Airway epithelial cell (primary cell): ENCODE results near the gene SPATA7. TPM values are rescaled to one million over a fixed set of nuclear protein-coding genes. Genes with fewer than 3 reads are reported as not detected.

Experiments
- total RNA-seq: library from RNA; depleted of rRNA; stranded (reverse); fragments of >200 nt; gene quantifications from 2 replicates; pipeline ENCODE4 v1.2.3, GENCODE V29; 2015

The SPATA7 gene
- total RNA-seq = 2.1 and 6.1 TPM in 2 replicates

GRCh38 chr14:88385212-88386101 is at the start of gene SPATA7:
SPATA7 (plus strand) TSS chr14:88385657; CDS start chr14:88385819, 162 bp downstream.

Other genes with a start within 250 kb of the SPATA7 start
- not detected in 2 replicates for gene KCNK10, start 62.4 kb upstream of the SPATA7 start, total RNA-seq
- gene PTPN21, start 169.3 kb downstream of the SPATA7 start, total RNA-seq = 3.9 and 4.9 TPM in 2 replicates
- 43.1 and 46.5 TPM in 2 replicates for gene ZC3H14, start 177.4 kb downstream of the SPATA7 start, total RNA-seq